ENCODE data around the gene MET. TPM values are rescaled to one million over a fixed set of nuclear protein-coding genes. Genes with fewer than 3 reads are reported as not detected.

The MET gene
- total RNA-seq, 2 donors from 2014 or later: 15.8 to 18.6 TPM

- Histone ChIP-seq H3K27ac (no peak overlapping the region), H3K4me1 (ENCODE audit: control insufficient read depth in 1 of 2, low read depth in 2 of 2) (peaks cover 0 to 7% of the 10 kb centered on the region in 2 donors), H3K27me3 (replicated peaks; ENCODE audit: insufficient read depth) (no peaks in the 10 kb centered on the region), H3K4me3 (no peak overlapping the region), H3K36me3 (no peaks in the 10 kb centered on the region), H3K9me3 (no peaks in the 10 kb centered on the region)
- ATAC-seq (ENCODE audit: insufficient number of reproducible peaks, low FRiP score, low read depth): no peak
- DNase-seq (ENCODE audit: low spot score): no peak
- no peak for TF ChIP-seq CTCF (IDR thresholded peaks at IDR 0.05)
Measured at GRCh38 chr7:116797612-116798011, 125.6 kb downstream of the MET start.

- TF ChIP-seq CTCF (IDR thresholded peaks at IDR 0.05): no peak
- Histone ChIP-seq H3K27ac (no peak overlapping the region), H3K36me3 (no peaks in the 10 kb centered on the region), H3K4me3 (no peak overlapping the region), H3K9me3 (no peaks in the 10 kb centered on the region), H3K4me1 (ENCODE audit: control insufficient read depth in 1 of 2, low read depth in 2 of 2) (peaks cover 0 to 12% of the 10 kb centered on the region in 2 donors), H3K27me3 (replicated peaks; ENCODE audit: insufficient read depth) (no peaks in the 10 kb centered on the region)
- DNase-seq (ENCODE audit: low spot score) (no peak), ATAC-seq (ENCODE audit: insufficient number of reproducible peaks, low FRiP score, low read depth) (no peak)
Measured at GRCh38 chr7:116798232-116798631, 126.2 kb downstream of the MET start.

GRCh38 chr7:116799916-116800315 is 127.9 kb downstream of the MET start:
- no peaks in the 10 kb centered on the region for H3K9me3 ChIP-seq

GRCh38 chr7:116800594-116800993 is 128.6 kb downstream of the MET start:
- Histone ChIP-seq H3K27ac (no peak overlapping the region), H3K27me3 (replicated peaks; ENCODE audit: insufficient read depth) (no peaks in the 10 kb centered on the region), H3K9me3 (no peaks in the 10 kb centered on the region), H3K36me3 (no peaks in the 10 kb centered on the region), H3K4me3 (no peak overlapping the region), H3K4me1 (ENCODE audit: control insufficient read depth in 1 of 2, low read depth in 2 of 2) (peaks cover 0 to 16% of the 10 kb centered on the region in 2 donors)
- DNase-seq (ENCODE audit: low spot score) (no peak), ATAC-seq (ENCODE audit: insufficient number of reproducible peaks, low FRiP score, low read depth) (no peak)
- no peak for TF ChIP-seq CTCF (IDR thresholded peaks at IDR 0.05)

More at GRCh38 chr7:116799916-116800315, 127.9 kb downstream of the MET start:
- TF ChIP-seq CTCF (IDR thresholded peaks at IDR 0.05): no peak
- no peaks in the 10 kb centered on the region for H3K27me3 ChIP-seq (replicated peaks; ENCODE audit: insufficient read depth)
- no peak overlapping the region for H3K4me3 ChIP-seq
- no peaks in the 10 kb centered on the region for H3K36me3 ChIP-seq
- DNase-seq (ENCODE audit: low spot score) (no peak), ATAC-seq (ENCODE audit: insufficient number of reproducible peaks, low FRiP score, low read depth) (no peak)
- no peak overlapping the region for H3K27ac ChIP-seq
- peaks cover 0 to 12% of the 10 kb centered on the region in 2 donors for H3K4me1 ChIP-seq (ENCODE audit: control insufficient read depth in 1 of 2, low read depth in 2 of 2)

- H3K9me3 ChIP-seq: no peaks in the 10 kb centered on the region
- TF ChIP-seq CTCF (IDR thresholded peaks at IDR 0.05): no peak
- no peak overlapping the region for H3K4me3 ChIP-seq
- H3K36me3 ChIP-seq: no peaks in the 10 kb centered on the region
- no peak overlapping the region for H3K27ac ChIP-seq
- DNase-seq (ENCODE audit: low spot score) (no peak), ATAC-seq (ENCODE audit: insufficient number of reproducible peaks, low FRiP score, low read depth) (no peak)
- peaks cover 0 to 16% of the 10 kb centered on the region in 2 donors for H3K4me1 ChIP-seq (ENCODE audit: control insufficient read depth in 1 of 2, low read depth in 2 of 2)
- no peaks in the 10 kb centered on the region for H3K27me3 ChIP-seq (replicated peaks; ENCODE audit: insufficient read depth)
Measured at GRCh38 chr7:116801092-116801710, 129.2 kb downstream of the MET start.

Measured in thoracic aorta (tissue), 2 donors.